Effector memory CD4-positive, alpha-beta T cell (primary cell): ENCODE results near the gene RNF7.
"Not testable (repeated sequence)": the region's sequence is repeated elsewhere in the genome, so short reads cannot be mapped to it uniquely, and the experiment has no call there.

ENCODE experiments used
- DNase-seq, 3 donors: peaks; one replicate each; pipeline ENCODE4 v3.0.0-alpha.2; 2020
- H3K27ac ChIP-seq: 2 replicates; pipeline ENCODE4 v1.7.0; 2013; ENCODE audit warnings: mild to moderate bottlenecking, low read length, moderate library complexity; ENCODE audit not compliant: insufficient read depth, poor library complexity, severe bottlenecking
- H3K27me3 ChIP-seq: replicated peaks from 2 replicates; pipeline ENCODE4 v1.7.0; 2013; ENCODE audit warnings: mild to moderate bottlenecking, low read length; ENCODE audit not compliant: insufficient read depth, control insufficient read depth, poor library complexity, severe bottlenecking
- H3K36me3 ChIP-seq: 2 replicates; pipeline ENCODE4 v1.7.0; 2013; ENCODE audit warnings: mild to moderate bottlenecking, low read length, moderate library complexity; ENCODE audit not compliant: control insufficient read depth, insufficient read depth
- H3K4me1 ChIP-seq: 2 replicates; pipeline ENCODE4 v1.7.0; 2013; ENCODE audit warnings: low read length, mild to moderate bottlenecking; ENCODE audit not compliant: control insufficient read depth, insufficient read depth, poor library complexity, severe bottlenecking
- H3K4me3 ChIP-seq: 2 replicates; pipeline ENCODE4 v1.7.0; 2013; ENCODE audit warnings: low read length, low read depth, mild to moderate bottlenecking; ENCODE audit not compliant: insufficient read depth, poor library complexity, severe bottlenecking
- H3K9me3 ChIP-seq: 2 replicates; pipeline ENCODE4 v1.7.0; 2013; ENCODE audit warnings: mild to moderate bottlenecking, low read length, moderate library complexity; ENCODE audit not compliant: control insufficient read depth

The RNF7 gene

GRCh38 chr3:141776376-141776775, 38.3 kb downstream of the RNF7 start:
- Histone ChIP-seq H3K4me3 (no peak overlapping the region), H3K27me3 (no peaks in the 10 kb centered on the region), H3K9me3 (no peaks in the 10 kb centered on the region), H3K4me1 (no peaks in the 10 kb centered on the region), H3K27ac (no peak overlapping the region), H3K36me3 (no peaks in the 10 kb centered on the region)
- DNase-seq = no peak

GRCh38 chr3:141776885-141777284, 38.8 kb downstream of the RNF7 start:
- no peak for DNase-seq
- no peaks in the 10 kb centered on the region for H3K4me1 ChIP-seq
- H3K27me3 ChIP-seq = no peaks in the 10 kb centered on the region

GRCh38 chr3:141777957-141778813, 40.1 kb downstream of the RNF7 start:
- Histone ChIP-seq H3K4me3 (no peak overlapping the region), H3K27ac (no peak overlapping the region), H3K9me3 (no peaks in the 10 kb centered on the region), H3K36me3 (no peaks in the 10 kb centered on the region), H3K27me3 (no peaks in the 10 kb centered on the region), H3K4me1 (no peaks in the 10 kb centered on the region)
- no peak for DNase-seq

More at GRCh38 chr3:141776885-141777284, 38.8 kb downstream of the RNF7 start:
- H3K27ac ChIP-seq = no peak overlapping the region
- H3K4me3 ChIP-seq = no peak overlapping the region
- no peaks in the 10 kb centered on the region for H3K36me3 ChIP-seq
- H3K9me3 ChIP-seq = no peaks in the 10 kb centered on the region

GRCh38 chr3:141779667-141780066, 41.6 kb downstream of the RNF7 start:
- H3K27me3 ChIP-seq = no peaks in the 10 kb centered on the region
- H3K4me1 ChIP-seq = no peaks in the 10 kb centered on the region
- H3K9me3 ChIP-seq = no peaks in the 10 kb centered on the region
- H3K4me3 ChIP-seq = no peak overlapping the region
- H3K36me3 ChIP-seq = no peaks in the 10 kb centered on the region
- H3K27ac ChIP-seq = no peak overlapping the region
- no peak for DNase-seq

- no peaks in the 10 kb centered on the region for H3K27me3 ChIP-seq
- no peak for DNase-seq
- no peaks in the 10 kb centered on the region for H3K9me3 ChIP-seq
- H3K4me3 ChIP-seq = no peak overlapping the region
- no peaks in the 10 kb centered on the region for H3K36me3 ChIP-seq
- no peaks in the 10 kb centered on the region for H3K4me1 ChIP-seq
- H3K27ac ChIP-seq = no peak overlapping the region
Measured at GRCh38 chr3:141782386-141782932, 44.4 kb downstream of the RNF7 start.

- Histone ChIP-seq H3K9me3 (no peaks in the 10 kb centered on the region), H3K27ac (no peak overlapping the region), H3K4me3 (no peak overlapping the region), H3K27me3 (no peaks in the 10 kb centered on the region), H3K4me1 (no peaks in the 10 kb centered on the region), H3K36me3 (no peaks in the 10 kb centered on the region)
- DNase-seq = no peak
Measured at GRCh38 chr3:141783632-141784031, 45.5 kb downstream of the RNF7 start.

- no peak overlapping the region for H3K4me3 ChIP-seq
- H3K27me3 ChIP-seq = no peaks in the 10 kb centered on the region
- no peak overlapping the region for H3K27ac ChIP-seq
- H3K36me3 ChIP-seq = no peaks in the 10 kb centered on the region
- DNase-seq = no peak
- H3K4me1 ChIP-seq = no peaks in the 10 kb centered on the region
- no peaks in the 10 kb centered on the region for H3K9me3 ChIP-seq
Measured at GRCh38 chr3:141784096-141784495, 46.0 kb downstream of the RNF7 start.

GRCh38 chr3:141784531-141784930, 46.4 kb downstream of the RNF7 start:
- Histone ChIP-seq H3K27me3 (no peaks in the 10 kb centered on the region), H3K9me3 (no peaks in the 10 kb centered on the region), H3K36me3 (no peaks in the 10 kb centered on the region), H3K4me3 (no peak overlapping the region), H3K27ac (no peak overlapping the region), H3K4me1 (no peaks in the 10 kb centered on the region)
- DNase-seq = no peak

GRCh38 chr3:141788149-141788548, 50.1 kb downstream of the RNF7 start:
- Histone ChIP-seq H3K36me3 (no peaks in the 10 kb centered on the region), H3K27me3 (no peaks in the 10 kb centered on the region), H3K4me3 (no peak overlapping the region), H3K27ac (no peak overlapping the region), H3K9me3 (no peaks in the 10 kb centered on the region), H3K4me1 (no peaks in the 10 kb centered on the region)
- no peak for DNase-seq

GRCh38 chr3:141788750-141789149, 50.7 kb downstream of the RNF7 start:
- H3K4me1 ChIP-seq, H3K36me3 ChIP-seq, H3K27ac ChIP-seq, H3K9me3 ChIP-seq, H3K27me3 ChIP-seq, DNase-seq, H3K4me3 ChIP-seq: not testable (repeated sequence)
